Stimulated activated CD8-positive, alpha-beta memory T cell treated with anti-CD3 and anti-CD28 coated beads, Interleukin-7, amount 100 ng/mL, for 1 hour (primary cell): Measurements from ENCODE around the gene ARL17B.
"Not testable (repeated sequence)": the region's sequence is repeated elsewhere in the genome, so short reads cannot be mapped to it uniquely, and the experiment has no call there.

ENCODE experiments used
- DNase-seq, 2 donors: peaks; one replicate each; pipeline ENCODE4 v3.0.0-alpha.2; 2020; ENCODE audit warnings: low read depth in 2 of 2

Gene ARL17B

GRCh38 chr17:46361755-46362154, at the start of gene ARL17B:
Gene ARL17B (minus strand): TSS chr17:46361766. CDS start chr17:46358397, 3,369 bp downstream.
- DNase-seq: peak; percentile 30 to 83

GRCh38 chr17:46409864-46410263, 48.3 kb upstream of the ARL17B start:
- DNase-seq: not testable (repeated sequence)

GRCh38 chr17:46407155-46407554, 45.6 kb upstream of the ARL17B start:
- not testable (repeated sequence) for DNase-seq

- not testable (repeated sequence) for DNase-seq
Observed at GRCh38 chr17:46401033-46401787, 39.6 kb upstream of the ARL17B start.

GRCh38 chr17:46400543-46400942, 39.0 kb upstream of the ARL17B start:
- DNase-seq: not testable (repeated sequence)

GRCh38 chr17:46399993-46400392, 38.4 kb upstream of the ARL17B start:
- DNase-seq: not testable (repeated sequence)

- not testable (repeated sequence) for DNase-seq
Observed at GRCh38 chr17:46396292-46396691, 34.7 kb upstream of the ARL17B start.

- not testable (repeated sequence) for DNase-seq
Observed at GRCh38 chr17:46393702-46394101, 32.1 kb upstream of the ARL17B start.

- DNase-seq: not testable (repeated sequence)
Observed at GRCh38 chr17:46385491-46385890, 23.9 kb upstream of the ARL17B start.

- DNase-seq: not testable (repeated sequence)
Observed at GRCh38 chr17:46383118-46383517, 21.6 kb upstream of the ARL17B start.

- DNase-seq: not testable (repeated sequence)
Observed at GRCh38 chr17:46373418-46373817, 11.9 kb upstream of the ARL17B start.

GRCh38 chr17:46372236-46373229, 11.0 kb upstream of the ARL17B start:
- not testable (repeated sequence) for DNase-seq

GRCh38 chr17:46367520-46367919, 6.0 kb upstream of the ARL17B start:
- DNase-seq: not testable (repeated sequence)

GRCh38 chr17:46361145-46361735, 326 bp downstream of the ARL17B start:
- DNase-seq: not testable (repeated sequence)

- DNase-seq: not testable (repeated sequence)
Observed at GRCh38 chr17:46353856-46354255, 7.7 kb downstream of the ARL17B start.

- not testable (repeated sequence) for DNase-seq
Observed at GRCh38 chr17:46349060-46349459, 12.5 kb downstream of the ARL17B start.

GRCh38 chr17:46348345-46348744, 13.2 kb downstream of the ARL17B start:
- not testable (repeated sequence) for DNase-seq

GRCh38 chr17:46342131-46342530, 19.4 kb downstream of the ARL17B start:
- DNase-seq: not testable (repeated sequence)

GRCh38 chr17:46341220-46341619, 20.3 kb downstream of the ARL17B start:
- DNase-seq: not testable (repeated sequence)

GRCh38 chr17:46294831-46295230, 66.7 kb downstream of the ARL17B start, which contains the start of gene LRRC37A:
Gene LRRC37A (plus strand): TSS chr17:46295131. CDS start chr17:46295134, 3 bp downstream.
- DNase-seq: not testable (repeated sequence)

- DNase-seq: not testable (repeated sequence)
Observed at GRCh38 chr17:46291618-46292017, 69.9 kb downstream of the ARL17B start.
